IMR-90 (cell line): Measurements from ENCODE around the gene HS2ST1. TPM values are rescaled to one million over a fixed set of nuclear protein-coding genes. Genes with fewer than 3 reads are reported as not detected.
"Not testable (repeated sequence)": the region's sequence is repeated elsewhere in the genome, so short reads cannot be mapped to it uniquely, and the experiment has no call there.

ENCODE experiments used
- ATAC-seq: fragments of 200-7000 bp; cut with Tn5 transposase; 2 replicates; pipeline ENCODE4 v1.9.1; 2020; ENCODE audit warnings: low read depth, mild to moderate bottlenecking, moderate library complexity
- BruUV-seq: library from RNA; stranded (reverse); fragments of 400-500 nt; replicated peaks from 2 replicates; lab custom pipeline; 2021; lab: Mats Ljungman, UMichigan
- CTCF ChIA-PET: fragments of 300-600 bp; formaldehyde crosslinking; extraction: SDS; loops from one replicate; lab custom pipeline; 2021; ENCODE audit warnings: antibody characterized with exemption; lab: Yijun Ruan, JAX
- POLR2A ChIA-PET: fragments of 300-600 bp; sonication (Branson Sonifier 250); formaldehyde crosslinking; loops from one replicate; lab custom pipeline; 2022; ENCODE audit warnings: antibody characterized with exemption; ENCODE audit not compliant: unreplicated experiment; lab: Charles Lee
- DNase-seq: peaks from one replicate; pipeline ENCODE4 v3.0.0; 2013
- H2AFZ ChIP-seq: replicated peaks from 2 replicates; pipeline ENCODE3; 2013; ENCODE audit warnings: low read length, mild to moderate bottlenecking; ENCODE audit not compliant: poor library complexity
- H2AK5ac ChIP-seq: 2 replicates; pipeline ENCODE4 v1.6.1; 2013; ENCODE audit warnings: low read depth, low read length, inconsistent platforms
- H2AK9ac ChIP-seq: replicated peaks from 2 replicates; pipeline ENCODE3; 2013; ENCODE audit warnings: mild to moderate bottlenecking, low read depth, low read length, moderate library complexity; ENCODE audit not compliant: poor library complexity
- H2BK120ac ChIP-seq: 2 replicates; pipeline ENCODE4 v1.6.1; 2013; ENCODE audit warnings: low read depth, low read length, inconsistent platforms
- H2BK15ac ChIP-seq: 3 replicates; pipeline ENCODE4 v1.6.1; 2013; ENCODE audit warnings: low read depth, low read length, inconsistent platforms
- H2BK20ac ChIP-seq: 2 replicates; pipeline ENCODE4 v1.6.1; 2013; ENCODE audit warnings: low read depth, mild to moderate bottlenecking, inconsistent platforms, low read length, moderate library complexity
- H2BK5ac ChIP-seq: 2 replicates; pipeline ENCODE4 v1.6.1; 2013; ENCODE audit warnings: mild to moderate bottlenecking, low read depth, low read length, inconsistent platforms; ENCODE audit not compliant: poor library complexity, severe bottlenecking
- H3K14ac ChIP-seq: replicated peaks from 2 replicates; pipeline ENCODE4 v1.6.1; 2013; ENCODE audit warnings: low read depth, low read length, inconsistent platforms
- H3K18ac ChIP-seq: 2 replicates; pipeline ENCODE4 v1.6.1; 2013; ENCODE audit warnings: low read depth, low read length, control low read depth
- H3K23ac ChIP-seq: 2 replicates; pipeline ENCODE4 v1.6.1; 2013; ENCODE audit warnings: low read depth, low read length, inconsistent platforms
- H3K27ac ChIP-seq: 2 replicates; pipeline ENCODE4 v1.5.1; 2013; ENCODE audit warnings: mild to moderate bottlenecking, control low read depth, low read length; ENCODE audit not compliant: insufficient read depth
- H3K27me3 ChIP-seq: 2 replicates; pipeline ENCODE4 v1.6.1; 2013; ENCODE audit warnings: low read length; ENCODE audit not compliant: control insufficient read depth, insufficient read depth
- H3K36me3 ChIP-seq: 2 replicates; pipeline ENCODE4 v1.6.1; 2013; ENCODE audit warnings: low read length, mixed read lengths; ENCODE audit not compliant: control insufficient read depth, insufficient read depth
- H3K4ac ChIP-seq: 2 replicates; pipeline ENCODE4 v1.6.1; 2013; ENCODE audit warnings: low read depth, low read length, inconsistent platforms
- H3K4me1 ChIP-seq: 2 replicates; pipeline ENCODE4 v1.6.1; 2013; ENCODE audit warnings: low read length, mixed read lengths; ENCODE audit not compliant: control insufficient read depth, insufficient read depth
- H3K4me2 ChIP-seq: 2 replicates; pipeline ENCODE4 v1.6.1; 2013; ENCODE audit warnings: low read depth, mild to moderate bottlenecking, control low read depth, low read length, moderate library complexity
- H3K4me3 ChIP-seq: 2 replicates; pipeline ENCODE4 v1.5.1; 2013; ENCODE audit warnings: low read depth, mild to moderate bottlenecking, control low read depth, low read length, moderate library complexity; ENCODE audit not compliant: insufficient read depth
- H3K56ac ChIP-seq: 2 replicates; pipeline ENCODE4 v1.6.1; 2013; ENCODE audit warnings: low read length, inconsistent platforms; ENCODE audit not compliant: insufficient read depth; ENCODE audit errors: extremely low read depth
- H3K79me1 ChIP-seq, 2 experiments: 2 replicates each; pipeline ENCODE4 v1.6.1; 2013; ENCODE audit warnings: low read length in 2 of 2, inconsistent platforms in 1 of 2, low read depth in 1 of 2
- H3K9ac ChIP-seq: 2 replicates; pipeline ENCODE4 v1.6.1; 2013; ENCODE audit warnings: low read depth, low read length, control low read depth
- H3K9me1 ChIP-seq: 2 replicates; pipeline ENCODE4 v1.6.1; 2013; ENCODE audit warnings: low read length, inconsistent platforms; ENCODE audit not compliant: insufficient read depth
- H3K9me3 ChIP-seq: 2 replicates; pipeline ENCODE4 v1.6.1; 2013; ENCODE audit warnings: low read length; ENCODE audit not compliant: control insufficient read depth, insufficient read depth
- H4K20me1 ChIP-seq: 2 replicates; pipeline ENCODE4 v1.6.1; 2013; ENCODE audit warnings: low read length, inconsistent platforms; ENCODE audit not compliant: insufficient read depth
- H4K5ac ChIP-seq: 2 replicates; pipeline ENCODE4 v1.6.1; 2013; ENCODE audit warnings: mild to moderate bottlenecking, low read depth, low read length, control low read depth
- H4K8ac ChIP-seq, 2 experiments: 2 replicates each; pipeline ENCODE4 v1.6.1; 2013; ENCODE audit warnings: low read depth in 2 of 2, low read length in 2 of 2, control low read depth in 1 of 2, inconsistent platforms in 1 of 2
- H4K91ac ChIP-seq: 2 replicates; pipeline ENCODE4 v1.6.1; 2013; ENCODE audit warnings: low read depth, low read length, inconsistent platforms; ENCODE audit not compliant: insufficient read depth
- WGBS, 2 experiments: methylation state at CpG; one replicate each; pipeline versions ENCODE4 v1.1.5 to v1.1.7; 2013; ENCODE audit warnings: missing lambda C conversion rate in 2 of 2; ENCODE audit not compliant: insufficient read length in 1 of 2; ENCODE audit errors: extremely low coverage in 2 of 2; 5-methylcytosine and 5-hydroxymethylcytosine counted together
- dilution Hi-C: fragments of 300-500 bp; cut with HindIII; formaldehyde crosslinking; loops from one replicate; pipeline ENCODE4 v1.14.3; 2018; ENCODE audit warnings: low sequenced_read_pairs; ENCODE audit not compliant: unreplicated experiment
- in situ Hi-C: fragments of 300-500 bp; cut with MboI; formaldehyde crosslinking; loops from 3 replicates; pipeline ENCODE4 v1.14.3; 2019; ENCODE audit warnings: low sequenced_read_pairs, inconsistent platforms, mixed read lengths
- intact Hi-C: fragments of 100-400 bp; cut with micrococcal nuclease; formaldehyde crosslinking; loops from 2 replicates; pipeline ENCODE4 v1.10.0; 2022
- polyA plus RNA-seq, 3 experiments: library from polyadenylated mRNA; depleted of rRNA; stranded (reverse); fragments of >200 nt; gene quantifications; 2 replicates each; pipeline ENCODE4 v1.2.3, GENCODE V29; 2012; ENCODE audit warnings: low replicate concordance in 1 of 3
- total RNA-seq: library from RNA; depleted of rRNA; stranded (reverse); fragments of >200 nt; gene quantifications from 2 replicates; pipeline ENCODE4 v1.2.3, GENCODE V29; 2012

Gene HS2ST1
- total and polyA plus RNA-seq, 2 of the 4 experiments (the other 2 are of a cell fraction) = 7.8 to 13.1 TPM

- POLR2A ChIA-PET, H3K14ac ChIP-seq, H2AK9ac ChIP-seq, H2AK5ac ChIP-seq, H4K20me1 ChIP-seq, H3K9ac ChIP-seq, H2BK5ac ChIP-seq, H3K4me2 ChIP-seq, H3K4me3 ChIP-seq, H3K27me3 ChIP-seq, H3K9me3 ChIP-seq, H3K18ac ChIP-seq, H2BK15ac ChIP-seq, CTCF ChIA-PET, H4K8ac ChIP-seq, dilution Hi-C loops, H4K91ac ChIP-seq, H3K56ac ChIP-seq, ATAC-seq, H3K4ac ChIP-seq, in situ Hi-C loops, H3K4me1 ChIP-seq, H3K79me1 ChIP-seq, H2BK120ac ChIP-seq, BruUV-seq, H2AFZ ChIP-seq, DNase-seq, H3K27ac ChIP-seq, intact Hi-C loops, H2BK20ac ChIP-seq, H4K5ac ChIP-seq, H3K9me1 ChIP-seq, H3K36me3 ChIP-seq, H3K23ac ChIP-seq: not testable (repeated sequence)
- WGBS, 2 experiments = no CpG with 5 or more reads among the region's 4 CpGs
Observed at GRCh38 chr1:87027561-87027960, 113.1 kb downstream of the HS2ST1 start.
